WTC11 (cell line): ENCODE data around the gene PDZD2.

Experiments
- ATF2 ChIP-seq: sonication (generic); formaldehyde crosslinking; IDR thresholded peaks from 2 replicates; pipeline ENCODE4 v1.8.1; 2022; ENCODE audit warnings: low read depth, missing genetic modification reagents, borderline replicate concordance
- CTCF ChIP-seq: fragments of 200-600 bp; IDR thresholded peaks from 2 replicates; pipeline ENCODE4 v1.8.0; 2022; ENCODE audit warnings: antibody characterized with exemption
- RELA ChIP-seq: sonication (generic); formaldehyde crosslinking; IDR thresholded peaks from 2 replicates; pipeline ENCODE4 v1.8.1; 2022; ENCODE audit warnings: missing genetic modification reagents, mild to moderate bottlenecking, borderline replicate concordance
- STAT6 ChIP-seq: sonication (generic); formaldehyde crosslinking; conservative IDR thresholded peaks from 2 replicates; pipeline ENCODE4 v1.8.1; 2023; ENCODE audit warnings: mild to moderate bottlenecking, low read depth, missing genetic modification reagents, moderate library complexity
- ZNF281 ChIP-seq: sonication (generic); formaldehyde crosslinking; IDR thresholded peaks from 2 replicates; pipeline ENCODE4 v1.8.0; 2023; ENCODE audit warnings: mild to moderate bottlenecking, missing genetic modification reagents

- no peak for TF ChIP-seq ATF2 (CRISPR knock-in tag)
- no peak for TF ChIP-seq ZNF281 (CRISPR knock-in tag)
- TF ChIP-seq CTCF, result no peak
- no peak for TF ChIP-seq RELA (CRISPR knock-in tag)
- TF ChIP-seq STAT6 (CRISPR knock-in tag), result no peak
These were observed 343.7 kb downstream of the PDZD2 start for GRCh38 chr5:31982621-31983020.
